Pancreas (tissue), 10 donors: Measurements from ENCODE around the gene SORL1. TPM values are rescaled to one million over a fixed set of nuclear protein-coding genes. Genes with fewer than 3 reads are reported as not detected.

Source experiments
- ATAC-seq, 4 donors: fragments of 200-7000 bp; cut with Tn5 transposase; one replicate each; pipeline versions ENCODE4 v1.8.0 to v1.9.1; 2020; ENCODE audit warnings: mild to moderate bottlenecking in 4 of 4, moderate library complexity in 4 of 4
- DNase-seq, 6 donors: peaks; one replicate each; pipeline ENCODE4 v3.0.0-alpha.2; 2020
- FAIRE-seq: peaks from 2 replicates; lab custom pipeline; 2012; peaks lifted over from hg19 to GRCh38; lab: Jason Lieb, UNC
- H3K27ac ChIP-seq, 4 donors: fragments of 200-600 bp; sonication (generic); 1 replicate in 3 of 4; 2 replicates in 1 of 4; pipeline versions ENCODE4 v1.5.0 to v1.8.0; 2020
- H3K27me3 ChIP-seq, 4 donors: fragments of 200-600 bp; one replicate each; pipeline ENCODE4 v1.8.0; 2021
- H3K36me3 ChIP-seq, 3 donors: fragments of 200-600 bp; sonication (generic) in 1 of 3; one replicate each; pipeline versions ENCODE4 v1.5.0 to v1.8.0; 2020 to 2021
- H3K4me1 ChIP-seq, 3 donors: fragments of 200-600 bp; one replicate each; pipeline ENCODE4 v1.8.0; 2021
- H3K4me3 ChIP-seq, 4 donors: fragments of 200-600 bp; sonication (generic) in 2 of 4; one replicate each; pipeline versions ENCODE4 v1.5.0 to v1.8.0; 2020 to 2021
- H3K9me3 ChIP-seq, 4 donors: fragments of 200-600 bp; one replicate each; pipeline ENCODE4 v1.8.0; 2021
- WGBS, 2 donors: extraction: QIAGEN DNeasy Blood & Tissue Kit; methylation state at CpG; one replicate each; pipeline ENCODE4 v1.1.7; 2013; 5-methylcytosine and 5-hydroxymethylcytosine counted together
- intact Hi-C, 3 donors: fragments of 100-400 bp; cut with DNase I; formaldehyde crosslinking; loops; one replicate each; pipeline versions ENCODE4 v1.11.1 to v1.14.2; 2022
- polyA plus RNA-seq, 2 donors: library from polyadenylated mRNA; stranded (reverse); fragments of 200-250 nt; gene quantifications; one replicate each; pipeline ENCODE4 v1.2.3, GENCODE V29; 2013
- total RNA-seq, 6 donors: library from RNA; stranded (reverse); fragmentation: NEBNext Ultra II Directional in 4 of 6; extraction: Animal tissue kit (Norgen Biotek cat#: 25700) in 4 of 6; gene quantifications; one replicate each; pipeline versions ENCODE4 v1.2.1 to v1.2.4, GENCODE V29; 2021 to 2023
- TF ChIP-seq, protein P1 (sequence below), 4 donors: fragments of 200-600 bp; sonication (generic) in 3 of 4; IDR thresholded peaks; one replicate each; pipeline versions ENCODE4 v1.5.0 to v1.8.0; 2021; ENCODE audit warnings: antibody characterized with exemption in 4 of 4
- donor health status: healthy with polysubstance abuse.
- donor health status: DM: no; HTN: no; CAD: no; lungs with moderate emphysema.
- donor health status: DM: no; HTN: no; CAD: no.
- donor health status: control.
- donor health status: control.
- donor health status: Bipolar disorder and iron deficiency.
- donor health status: DM: yes; HTN: yes; CAD: no.
- donor health status: DM: no; HTN: no; CAD: no.
- donor health status: DM: no; HTN: no; CAD: no.
- donor health status: DM: yes; HTN: yes; CAD: no.

Gene SORL1
- total and polyA plus RNA-seq, 8 donors: 2.7 to 47.5 (median 15.5) TPM

DNA sequence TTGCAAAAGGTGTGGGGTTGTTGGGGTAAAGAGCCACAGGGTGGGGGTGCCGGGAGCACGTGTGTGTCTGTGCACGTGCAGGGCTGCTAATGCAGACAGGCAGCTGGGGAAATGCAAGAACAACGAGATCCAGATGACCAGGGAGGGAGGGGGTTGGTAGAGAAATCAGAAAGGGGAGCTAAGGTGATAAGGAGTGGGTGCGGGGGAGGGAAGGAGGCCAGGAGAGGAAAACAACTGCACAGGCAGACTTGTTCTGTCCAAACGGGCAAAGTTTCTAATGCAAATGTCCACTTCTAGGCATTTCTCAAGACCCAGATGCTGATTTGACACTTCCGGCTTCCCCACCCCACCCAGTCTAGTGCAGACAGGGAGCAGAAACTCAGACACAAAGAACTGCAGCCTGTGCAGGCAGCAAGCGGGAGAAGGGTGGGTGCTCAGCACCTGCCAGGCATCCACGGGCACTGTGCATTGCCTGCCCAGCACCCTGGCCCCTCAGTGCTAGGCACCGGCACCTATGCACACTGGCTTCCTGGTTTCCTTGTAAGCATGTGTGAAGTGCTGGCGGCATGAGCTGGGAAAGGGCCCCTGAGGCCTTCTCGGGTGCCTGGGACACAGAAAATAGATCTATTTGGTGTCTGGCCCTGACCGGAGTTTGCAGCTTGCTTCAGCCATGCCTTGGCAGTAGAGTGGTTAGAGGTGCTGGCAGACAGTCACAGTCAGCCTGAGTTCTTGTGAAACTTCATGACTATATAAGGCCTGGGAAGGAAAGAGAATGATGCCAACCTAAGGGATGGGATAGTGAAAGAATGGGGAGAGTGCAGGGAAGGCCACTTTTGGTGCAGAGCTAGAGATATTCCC lies 220.7 kb downstream of the SORL1 start:
- H3K4me1 ChIP-seq: no peaks in the 10 kb centered on the region
- no peak overlapping the region for H3K4me3 ChIP-seq
- WGBS, 2 donors: 56 to 59% methylated on average over 13 of the region's 13 CpGs
- intact Hi-C loops: no loop called here
- no peak for FAIRE-seq
- no peaks in the 10 kb centered on the region for H3K36me3 ChIP-seq
- TF ChIP-seq, protein P1, sequence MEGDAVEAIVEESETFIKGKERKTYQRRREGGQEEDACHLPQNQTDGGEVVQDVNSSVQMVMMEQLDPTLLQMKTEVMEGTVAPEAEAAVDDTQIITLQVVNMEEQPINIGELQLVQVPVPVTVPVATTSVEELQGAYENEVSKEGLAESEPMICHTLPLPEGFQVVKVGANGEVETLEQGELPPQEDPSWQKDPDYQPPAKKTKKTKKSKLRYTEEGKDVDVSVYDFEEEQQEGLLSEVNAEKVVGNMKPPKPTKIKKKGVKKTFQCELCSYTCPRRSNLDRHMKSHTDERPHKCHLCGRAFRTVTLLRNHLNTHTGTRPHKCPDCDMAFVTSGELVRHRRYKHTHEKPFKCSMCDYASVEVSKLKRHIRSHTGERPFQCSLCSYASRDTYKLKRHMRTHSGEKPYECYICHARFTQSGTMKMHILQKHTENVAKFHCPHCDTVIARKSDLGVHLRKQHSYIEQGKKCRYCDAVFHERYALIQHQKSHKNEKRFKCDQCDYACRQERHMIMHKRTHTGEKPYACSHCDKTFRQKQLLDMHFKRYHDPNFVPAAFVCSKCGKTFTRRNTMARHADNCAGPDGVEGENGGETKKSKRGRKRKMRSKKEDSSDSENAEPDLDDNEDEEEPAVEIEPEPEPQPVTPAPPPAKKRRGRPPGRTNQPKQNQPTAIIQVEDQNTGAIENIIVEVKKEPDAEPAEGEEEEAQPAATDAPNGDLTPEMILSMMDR (IDR thresholded peaks at IDR 0.05): no peak
- H3K27me3 ChIP-seq: no peaks in the 10 kb centered on the region
- H3K9me3 ChIP-seq: no peaks in the 10 kb centered on the region
- H3K27ac ChIP-seq: no peak overlapping the region
- no peak for DNase-seq
- peak in 2 of 4 donors; percentile 18 to 21 for ATAC-seq

DNA sequence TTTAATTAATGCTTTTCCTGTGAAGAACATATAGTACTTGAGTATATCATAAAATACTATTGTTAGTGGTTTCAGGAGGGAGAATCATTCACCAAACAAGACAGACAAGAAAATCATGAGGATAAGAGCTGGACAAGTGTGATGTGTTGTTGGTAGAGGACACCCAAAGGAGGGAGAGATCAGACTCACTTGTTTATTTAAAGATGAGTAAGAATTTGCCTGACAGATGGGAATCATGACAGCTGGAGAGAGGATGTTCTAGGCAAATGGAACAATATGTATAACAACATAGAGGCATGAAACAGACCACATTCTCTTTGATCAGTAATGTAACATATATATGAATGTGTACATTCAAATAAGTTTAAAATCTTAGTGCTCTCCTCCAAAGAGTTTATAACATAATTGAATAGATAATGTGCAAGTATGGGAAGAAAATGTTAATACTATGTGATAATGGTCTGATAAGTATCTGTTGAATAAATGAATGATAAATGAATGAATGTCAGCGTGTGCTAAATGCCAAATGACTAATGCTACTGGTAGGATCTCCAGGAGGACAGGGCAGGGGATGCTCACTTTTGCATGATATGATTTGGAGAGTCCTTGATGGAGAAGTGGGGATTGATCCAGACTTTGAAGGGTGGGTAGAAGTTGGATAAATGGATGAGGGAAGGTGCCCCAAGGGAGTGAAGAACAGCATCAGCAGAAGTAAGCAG lies 229.6 kb downstream of the SORL1 start:
- no peak for DNase-seq

More for the DNA sequence above, 229.6 kb downstream of the SORL1 start:
- 53 to 75% methylated on average over 1 of the region's 1 CpG for whole genome bisulfite sequencing, 2 donors
- H3K27me3 ChIP-seq: no peaks in the 10 kb centered on the region
- no peaks in the 10 kb centered on the region for H3K36me3 ChIP-seq
- TF ChIP-seq, protein P1 (IDR thresholded peaks at IDR 0.05): no peak
- ATAC-seq (no peak), FAIRE-seq (no peak)
- intact Hi-C loops: no loop called here
- no peak overlapping the region for H3K4me3 ChIP-seq
- no peaks in the 10 kb centered on the region for H3K4me1 ChIP-seq
- H3K27ac ChIP-seq: no peak overlapping the region
- H3K9me3 ChIP-seq: no peaks in the 10 kb centered on the region

Other genes with a start within 250 kb of the SORL1 start
- gene SC5D, start 159.5 kb upstream of the SORL1 start, total RNA-seq: 10 to 100 TPM in 3 of 6 donors, 1 to 10 TPM in 3; 8.3 to 14.2 (median 11.6) TPM
- 10 to 100 TPM in 1 of 2 donors, 1 to 10 TPM in 1; 7.7 to 18.5 TPM for gene SC5D, start 159.5 kb upstream of the SORL1 start, polyA plus RNA-seq